ENCODE data around the gene SNX3. TPM values are rescaled to one million over a fixed set of nuclear protein-coding genes. Genes with fewer than 3 reads are reported as not detected.

SNX3 gene
- total RNA-seq = 167 TPM

DNA sequence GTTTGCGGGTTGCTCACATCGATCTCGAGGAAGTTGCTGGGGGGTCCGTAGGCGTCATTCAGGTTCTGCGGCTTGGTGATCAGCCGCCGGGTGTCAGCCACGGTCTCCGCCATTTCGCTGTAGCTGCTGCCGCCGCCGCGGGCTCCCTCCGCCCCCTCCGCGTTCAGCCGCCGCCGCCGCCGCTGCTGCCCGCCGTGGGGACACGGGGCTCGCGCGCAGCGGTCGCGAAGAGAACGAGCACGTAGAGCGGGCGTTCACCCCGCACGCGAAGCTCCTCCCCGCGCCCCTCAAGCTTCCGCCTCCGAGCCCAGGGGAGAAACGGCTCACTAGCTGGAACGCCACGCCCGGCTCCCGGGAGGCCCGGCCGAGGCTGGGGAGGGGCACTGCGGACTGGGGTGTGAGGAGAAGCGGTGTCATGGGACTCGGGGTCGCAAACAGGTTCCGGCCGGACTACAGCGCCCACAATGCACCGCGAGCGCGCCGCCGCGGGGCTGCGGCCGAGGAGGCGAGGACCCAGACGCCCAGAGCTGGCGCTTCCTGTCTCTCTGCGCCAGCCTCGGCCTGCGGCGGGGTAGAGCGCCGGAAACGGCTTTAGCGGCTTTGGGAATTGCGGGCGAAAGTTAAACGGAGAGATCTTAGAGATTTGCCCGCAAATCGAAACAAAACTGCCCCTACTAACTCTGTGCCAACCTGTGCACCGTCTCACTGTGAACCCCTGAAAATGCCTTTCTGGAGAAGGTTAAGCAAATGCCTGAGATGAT lies at the start of gene SNX3:
TSS of gene SNX3 (minus strand) at position 232 of the 761 bp plus-strand sequence. CDS start at position 113, 119 bp downstream.

GRCh38 chr6:108294727-108295625 lies 34.1 kb upstream of the SNX3 start, which contains the start of gene AFG1L:
Gene AFG1L (plus strand): TSS chr6:108295054. CDS start chr6:108295080, 26 bp downstream.

DNA sequence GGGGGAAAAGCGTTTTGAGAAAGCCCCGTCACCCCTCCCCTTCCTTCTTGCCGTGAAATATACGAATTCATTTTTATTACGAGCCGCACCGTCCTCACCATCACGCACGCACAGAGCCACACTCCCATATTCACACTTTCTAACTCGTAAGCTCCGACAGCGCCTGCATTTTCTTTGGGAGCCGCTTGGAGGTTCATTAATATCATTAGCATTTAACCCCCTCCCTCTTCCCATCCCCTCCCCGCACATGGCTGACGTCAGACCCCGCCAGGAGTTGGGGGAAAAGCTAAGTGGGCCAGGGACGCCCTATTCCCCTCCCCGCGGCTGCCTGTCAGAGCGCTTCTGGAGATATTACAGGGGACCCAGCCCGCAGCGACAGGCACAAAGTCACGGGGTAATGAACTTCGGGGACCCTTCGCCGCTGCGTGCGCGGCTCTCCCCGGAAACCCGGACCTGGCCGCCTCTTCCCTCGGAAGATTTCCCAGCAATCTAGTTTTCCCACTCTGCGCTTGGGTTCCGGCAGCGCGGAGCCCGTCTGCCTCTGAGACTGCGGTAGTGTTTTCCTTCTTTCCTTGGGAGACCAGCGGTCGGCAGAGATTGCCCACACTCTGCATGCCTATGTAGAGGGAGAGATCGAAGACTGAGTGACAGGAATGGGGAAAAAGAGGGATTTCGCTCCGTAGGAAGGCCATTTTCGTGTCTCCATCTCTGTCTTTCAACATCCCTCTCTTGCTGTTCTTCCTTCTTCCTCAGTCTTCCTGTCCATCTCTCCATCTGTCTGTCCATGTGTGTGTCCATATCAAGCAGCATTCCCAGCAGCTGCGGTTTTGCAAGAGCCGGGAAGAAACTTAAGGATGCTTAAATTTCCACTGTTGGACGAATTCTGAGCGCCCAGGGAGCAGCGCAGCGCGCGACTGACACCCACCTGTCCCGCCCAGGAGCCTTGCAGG lies 94.9 kb downstream of the SNX3 start, which contains the start of gene NR2E1:
TSS of gene NR2E1 (plus strand) at position 309 of the 950 bp plus-strand sequence. CDS start 744 bp downstream, outside the sequence.

Other genes starting within 250 kb of the SNX3 start
- gene OSTM1, start 186.3 kb downstream of the SNX3 start, total RNA-seq = 39.9 TPM
- 48.3 TPM for gene NR2E1, start 95.0 kb downstream of the SNX3 start, total RNA-seq
- gene AFG1L, start 34.0 kb upstream of the SNX3 start, total RNA-seq = 10.1 TPM

Measured in camera-type eye (tissue), 1 donor.